Neural cell (in vitro differentiated cells): ENCODE data around the gene COL16A1. TPM values are rescaled to one million over a fixed set of nuclear protein-coding genes. Genes with fewer than 3 reads are reported as not detected.

Experiments
- H2AFZ ChIP-seq: fragments of 200-600, 300-800 bp; sonication (generic), shearing (Covaris generic); 2 replicates; pipeline ENCODE4 v1.6.0; 2014; ENCODE audit warnings: low read depth, mild to moderate bottlenecking, antibody characterized with exemption, low read length, moderate library complexity
- H3F3A ChIP-seq: fragments of 200-600 bp; shearing (Covaris generic); 2 replicates; pipeline ENCODE4 v1.6.1; 2016; ENCODE audit warnings: mild to moderate bottlenecking, moderate library complexity, mixed read lengths, antibody characterized with exemption, low read length; ENCODE audit not compliant: insufficient read depth, poor library complexity, severe bottlenecking
- H3K27ac ChIP-seq: fragments of 200-600, 300-800 bp; sonication (generic), shearing (Covaris generic); 2 replicates; pipeline ENCODE4 v1.5.1; 2014; ENCODE audit warnings: mild to moderate bottlenecking, low read length, moderate library complexity
- H3K27me3 ChIP-seq: fragments of 300-800, 200-600 bp; sonication (generic), shearing (Covaris generic); 2 replicates; pipeline ENCODE4 v1.6.0; 2014; ENCODE audit warnings: mild to moderate bottlenecking, low read depth, low read length, moderate library complexity; ENCODE audit not compliant: insufficient read depth
- H3K36me3 ChIP-seq: fragments of 300-800, 200-600 bp; sonication (generic), shearing (Covaris generic); 2 replicates; pipeline ENCODE4 v1.5.1; 2014; ENCODE audit warnings: mild to moderate bottlenecking, antibody characterized with exemption, low read length, moderate library complexity; ENCODE audit not compliant: insufficient read depth
- H3K4me2 ChIP-seq: fragments of 300-800, 200-600 bp; sonication (generic), shearing (Covaris generic); 2 replicates; pipeline ENCODE4 v1.6.0; 2014; ENCODE audit warnings: mild to moderate bottlenecking, low read length
- H3K4me3 ChIP-seq: fragments of 300-800, 200-600 bp; sonication (generic), shearing (Covaris generic); 2 replicates; pipeline ENCODE4 v1.5.1; 2014; ENCODE audit warnings: mild to moderate bottlenecking, low read length, moderate library complexity
- H3K79me2 ChIP-seq: fragments of 200-600 bp; shearing (Covaris generic); replicated peaks from 2 replicates; pipeline ENCODE4 v1.6.0; 2014; ENCODE audit warnings: mild to moderate bottlenecking, low read length, moderate library complexity; ENCODE audit not compliant: insufficient read depth
- H3K9ac ChIP-seq: fragments of 300-800, 200-600 bp; sonication (generic), shearing (Covaris generic); 2 replicates; pipeline ENCODE4 v1.6.1; 2016; ENCODE audit warnings: mild to moderate bottlenecking, low read length, mixed read lengths
- H3K9me2 ChIP-seq: fragments of 200-600 bp; shearing (Covaris generic); 2 replicates; pipeline ENCODE4 v1.6.1; 2016; ENCODE audit warnings: mild to moderate bottlenecking, low read length, mixed read lengths; ENCODE audit not compliant: insufficient read depth
- H3K9me3 ChIP-seq: fragments of 200-600, 300-800 bp; sonication (generic), shearing (Covaris generic); 2 replicates; pipeline ENCODE4 v1.6.1; 2016; ENCODE audit warnings: mild to moderate bottlenecking, mixed run types, low read length, moderate library complexity, mixed read lengths
- H4K20me1 ChIP-seq: fragments of 200-600 bp; shearing (Covaris generic); 2 replicates; pipeline ENCODE4 v1.6.1; 2016; ENCODE audit warnings: mild to moderate bottlenecking, mixed run types; ENCODE audit not compliant: insufficient read depth
- CTCF ChIP-seq: fragments of 450-650 bp; IDR thresholded peaks from 2 replicates; pipeline ENCODE4 v1.5.1; 2014; ENCODE audit warnings: antibody characterized with exemption, mild to moderate bottlenecking, moderate library complexity; ENCODE audit not compliant: poor library complexity, severe bottlenecking
- EP300 ChIP-seq: fragments of 450-650 bp; conservative IDR thresholded peaks from 2 replicates; pipeline ENCODE4 v1.6.1; 2014; ENCODE audit warnings: antibody characterized with exemption, mild to moderate bottlenecking, moderate library complexity; ENCODE audit not compliant: poor library complexity, severe bottlenecking
- EZH2 ChIP-seq: fragments of 200-600, 300-800 bp; shearing (Covaris generic), sonication (generic); IDR thresholded peaks from 2 replicates; pipeline ENCODE4 v1.6.1; 2014; ENCODE audit warnings: antibody characterized with exemption, low read length, borderline replicate concordance, mild to moderate bottlenecking; ENCODE audit not compliant: insufficient read depth, poor library complexity, severe bottlenecking
- MXI1 ChIP-seq: fragments of 450-650 bp; conservative IDR thresholded peaks from 2 replicates; pipeline ENCODE4 v1.6.1; 2014; ENCODE audit warnings: antibody characterized with exemption, mild to moderate bottlenecking; ENCODE audit not compliant: poor library complexity, severe bottlenecking
- POLR2AphosphoS5 ChIP-seq: IDR thresholded peaks from 2 replicates; pipeline ENCODE4 v1.6.1; 2012
- RAD21 ChIP-seq: fragments of 450-650 bp; conservative IDR thresholded peaks from 2 replicates; pipeline ENCODE4 v1.6.1; 2014; ENCODE audit warnings: antibody characterized with exemption, mild to moderate bottlenecking, moderate library complexity
- REST ChIP-seq: IDR thresholded peaks from 2 replicates; pipeline ENCODE4 v1.6.1; 2012; ENCODE audit warnings: borderline replicate concordance
- SMC3 ChIP-seq: fragments of 450-650 bp; conservative IDR thresholded peaks from 2 replicates; pipeline ENCODE4 v1.6.1; 2014; ENCODE audit warnings: antibody characterized with exemption, mild to moderate bottlenecking, moderate library complexity; ENCODE audit not compliant: poor library complexity
- TAF1 ChIP-seq: IDR thresholded peaks from 2 replicates; pipeline ENCODE4 v1.6.1; 2012; ENCODE audit warnings: low read depth
- polyA plus RNA-seq: library from polyadenylated mRNA; depleted of rRNA; stranded (reverse); fragments of >200 nt; gene quantifications from 2 replicates; pipeline ENCODE4 v1.2.3, GENCODE V29; 2014

Gene COL16A1
- polyA plus RNA-seq, 1 donor from 2014 or later: 3.4 TPM

GRCh38 chr1:31609514-31610118 is 94.2 kb downstream of the COL16A1 start:
- TF ChIP-seq REST (no peak), TAF1 (no peak), EZH2 (no peak), CTCF (no peak), RAD21 (no peak), MXI1 (no peak), SMC3 (no peak), EP300 (no peak), POLR2AphosphoS5 (no peak)
- no peak overlapping the region for H3K4me2 ChIP-seq
- no peak overlapping the region for H3K9ac ChIP-seq
- no peaks in the 10 kb centered on the region for H4K20me1 ChIP-seq
- no peaks in the 10 kb centered on the region for H3K9me2 ChIP-seq
- H3K27ac ChIP-seq: no peak overlapping the region
- no peaks in the 10 kb centered on the region for H3K27me3 ChIP-seq
- no peaks in the 10 kb centered on the region for H3K79me2 ChIP-seq
- H3K36me3 ChIP-seq: no peaks in the 10 kb centered on the region
- no peaks in the 10 kb centered on the region for H3K9me3 ChIP-seq
- H3F3A ChIP-seq: no peaks in the 10 kb centered on the region
- no peak overlapping the region for H2AFZ ChIP-seq
- no peak overlapping the region for H3K4me3 ChIP-seq

GRCh38 chr1:31607360-31607759 is 96.5 kb downstream of the COL16A1 start:
- Histone ChIP-seq H3K4me3 (no peak overlapping the region), H3K79me2 (no peaks in the 10 kb centered on the region), H3K4me2 (no peak overlapping the region), H3K9me3 (no peaks in the 10 kb centered on the region), H4K20me1 (no peaks in the 10 kb centered on the region), H3F3A (no peaks in the 10 kb centered on the region), H3K9ac (no peak overlapping the region), H3K36me3 (no peaks in the 10 kb centered on the region), H3K9me2 (no peaks in the 10 kb centered on the region), H3K27me3 (no peaks in the 10 kb centered on the region), H2AFZ (no peak overlapping the region), H3K27ac (no peak overlapping the region)
- TF ChIP-seq SMC3 (no peak), EZH2 (no peak), POLR2AphosphoS5 (no peak), TAF1 (no peak), MXI1 (no peak), RAD21 (no peak), REST (no peak), EP300 (no peak), CTCF (no peak)
